GM19043 (cell line): ENCODE results near the gene NRDE2.
"Not testable (repeated sequence)": the region's sequence is repeated elsewhere in the genome, so short reads cannot be mapped to it uniquely, and the experiment has no call there.

Experiments
- ATAC-seq: cut with Tn5 transposase; IDR thresholded peaks from one replicate; pipeline ENCODE4 v1.9.1; 2021; ENCODE audit warnings: low read depth; ENCODE audit not compliant: unreplicated experiment

The NRDE2 gene

DNA sequence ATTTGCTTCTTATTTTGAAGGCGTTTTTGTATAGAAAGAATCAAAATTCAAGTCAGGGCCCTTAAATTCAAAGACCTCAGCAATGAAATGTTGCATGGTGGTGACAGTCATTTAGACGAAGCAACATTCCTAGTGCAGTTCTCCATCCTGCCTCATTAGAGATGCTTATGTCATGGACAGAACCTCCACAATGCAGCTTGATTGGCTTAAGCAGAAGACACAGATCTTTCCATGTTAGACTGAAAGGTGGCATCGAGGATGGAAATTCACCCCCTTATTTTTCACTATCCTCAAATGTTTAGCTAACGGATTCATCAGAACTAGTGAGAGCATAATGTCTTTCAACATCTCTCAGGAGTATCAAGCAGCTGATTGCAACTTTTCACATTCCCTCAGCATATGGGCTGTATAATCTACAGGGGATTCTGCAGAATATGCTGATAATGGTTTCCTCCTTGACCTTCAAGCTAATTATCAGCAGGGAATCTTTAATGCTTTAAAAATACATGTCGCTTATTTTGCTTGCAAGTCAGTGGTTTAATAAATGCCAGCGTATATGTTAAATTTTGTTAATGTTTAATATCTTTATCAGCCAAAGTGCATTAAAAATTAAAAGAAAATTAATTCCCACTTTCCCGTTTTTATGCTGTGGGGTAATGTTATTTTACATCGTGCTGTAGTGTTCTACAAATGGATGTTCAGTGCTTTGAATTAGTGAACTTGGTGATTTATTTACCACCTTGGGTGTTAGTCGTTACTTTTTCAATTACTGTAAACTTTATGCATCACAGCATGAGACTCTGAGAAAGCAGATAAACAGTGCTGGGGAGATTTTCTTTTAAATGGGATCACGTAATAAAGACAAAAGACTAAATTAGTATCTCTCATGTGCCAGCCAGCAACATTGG is 12.8 kb upstream of the NRDE2 start:
- no peak for ATAC-seq

DNA sequence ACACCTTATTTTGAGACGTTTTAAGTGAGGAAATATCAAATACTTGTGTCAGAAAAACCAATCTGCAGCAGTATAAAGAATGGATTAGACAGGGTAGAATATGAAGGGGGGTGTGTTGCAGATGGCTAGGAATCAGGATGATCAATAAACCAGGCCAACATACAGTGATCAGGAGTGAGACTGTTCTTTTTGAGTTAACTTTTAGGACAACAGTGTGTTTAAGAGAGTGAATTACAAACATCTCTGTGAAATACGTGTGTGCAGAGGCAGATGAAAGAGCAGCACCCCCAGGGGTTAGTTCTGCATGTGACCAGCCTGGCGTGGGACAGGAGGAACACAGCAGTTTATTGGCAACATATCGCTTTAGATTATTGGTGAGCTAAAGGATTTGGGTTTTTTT is 10.6 kb upstream of the NRDE2 start:
- ATAC-seq, result no peak

DNA sequence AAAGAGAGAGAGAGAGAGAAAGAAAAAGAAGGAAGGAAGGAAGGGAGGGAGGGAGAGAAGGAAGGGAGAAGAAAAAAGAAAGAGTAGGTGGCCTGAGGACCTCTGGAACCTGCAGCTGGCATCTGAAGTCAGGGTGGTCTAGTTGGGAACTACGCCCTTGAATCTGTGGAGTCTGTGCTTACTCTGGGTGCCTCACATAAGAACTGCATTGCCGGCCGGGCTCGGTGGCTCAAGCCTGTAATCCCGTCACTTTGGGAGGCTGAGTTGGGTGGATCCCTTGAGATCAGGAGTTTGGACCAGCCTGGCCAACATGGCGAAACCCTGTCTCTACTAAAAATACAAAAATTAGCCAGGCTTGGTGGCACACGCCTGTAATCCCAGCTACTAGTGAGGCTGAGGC is 10.0 kb upstream of the NRDE2 start:
- ATAC-seq, result no peak

DNA sequence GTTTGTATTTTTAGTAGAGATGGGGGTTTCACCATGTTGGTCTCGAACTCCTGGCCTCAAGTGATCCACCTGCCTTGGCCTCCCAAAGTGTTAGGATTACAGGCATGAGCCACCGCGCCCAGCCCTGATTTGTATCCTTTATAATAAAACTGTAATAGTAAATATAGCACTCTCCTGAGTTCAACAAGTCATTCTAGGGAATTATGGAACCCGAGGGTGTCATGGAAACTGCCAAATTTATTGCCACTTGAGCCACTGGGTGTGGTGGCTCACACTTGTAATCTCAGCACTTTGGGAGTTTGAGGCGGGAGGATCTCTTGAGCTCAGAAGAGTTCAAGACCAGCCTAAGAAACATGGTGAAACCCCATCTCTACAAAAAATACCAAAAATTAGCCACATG is 9.5 kb upstream of the NRDE2 start:
- not testable (repeated sequence) for ATAC-seq

- ATAC-seq, result no peak
Observed at GRCh38 chr14:90336985-90337384, 5.2 kb upstream of the NRDE2 start.

- ATAC-seq, result no peak
Observed at GRCh38 chr14:90336401-90336800, 4.7 kb upstream of the NRDE2 start.

DNA sequence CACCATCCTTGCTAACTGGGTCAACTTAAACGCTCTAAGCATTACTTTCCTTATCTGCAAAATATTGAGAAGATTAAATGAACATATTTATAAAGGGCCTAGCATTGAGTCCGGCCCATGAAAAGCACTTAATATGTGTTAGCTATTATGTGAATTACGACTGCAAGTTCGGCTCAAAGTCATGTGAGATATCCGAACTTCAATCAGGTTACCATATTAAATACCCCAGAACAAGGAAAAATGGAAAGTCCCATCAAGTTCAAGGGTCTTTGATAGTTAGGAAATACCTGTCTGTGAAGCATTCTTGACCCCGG is 487 bp upstream of the NRDE2 start:
- ATAC-seq, result peak; percentile 8

DNA sequence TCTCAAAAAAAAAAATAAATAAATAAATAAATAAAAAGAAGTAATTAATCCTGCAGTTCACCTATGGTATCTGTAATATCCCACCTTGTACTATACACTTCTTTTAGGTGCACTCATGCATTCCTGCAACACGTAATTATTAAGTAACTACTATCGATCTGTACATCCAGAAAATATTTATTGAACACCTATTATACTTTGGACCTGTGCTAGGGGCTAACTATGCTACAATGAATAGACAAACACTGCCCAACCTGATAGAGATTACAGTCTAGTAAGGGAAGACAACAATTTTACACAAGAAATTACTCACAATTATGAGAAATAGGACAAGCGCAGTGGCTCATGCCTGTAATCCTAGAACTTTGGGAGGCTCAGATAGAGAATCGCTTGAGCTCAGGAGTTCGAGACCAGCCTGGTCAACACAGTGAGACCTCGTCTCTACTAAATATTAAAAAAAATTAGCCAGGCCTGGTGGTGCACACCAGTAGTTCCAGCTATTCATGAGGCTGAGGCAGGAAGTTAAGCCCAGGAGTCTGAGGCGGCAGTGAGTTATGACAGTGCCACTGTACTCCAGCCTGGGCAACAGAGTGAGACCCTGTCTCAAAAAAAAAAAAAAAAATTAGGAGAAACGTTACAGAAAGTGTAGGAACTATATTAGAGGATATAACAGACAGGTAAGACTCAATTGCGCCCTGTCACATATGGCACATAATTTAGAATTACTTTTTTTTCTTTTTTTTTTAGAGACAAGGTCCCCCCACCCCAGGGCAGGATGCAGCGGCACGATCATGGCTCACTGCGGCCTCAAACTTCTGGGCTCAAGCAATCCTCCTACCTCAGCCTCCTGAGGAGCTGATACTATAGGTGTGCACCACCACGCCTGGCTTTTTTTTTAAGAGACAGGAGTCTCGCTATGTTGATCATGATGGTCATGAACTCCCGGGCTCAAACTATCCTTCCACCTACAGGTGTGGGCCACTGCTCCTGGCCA is 1.2 kb downstream of the NRDE2 start:
- no peak for ATAC-seq

- no peak for ATAC-seq
Observed at GRCh38 chr14:90321891-90322290, 9.8 kb downstream of the NRDE2 start.

DNA sequence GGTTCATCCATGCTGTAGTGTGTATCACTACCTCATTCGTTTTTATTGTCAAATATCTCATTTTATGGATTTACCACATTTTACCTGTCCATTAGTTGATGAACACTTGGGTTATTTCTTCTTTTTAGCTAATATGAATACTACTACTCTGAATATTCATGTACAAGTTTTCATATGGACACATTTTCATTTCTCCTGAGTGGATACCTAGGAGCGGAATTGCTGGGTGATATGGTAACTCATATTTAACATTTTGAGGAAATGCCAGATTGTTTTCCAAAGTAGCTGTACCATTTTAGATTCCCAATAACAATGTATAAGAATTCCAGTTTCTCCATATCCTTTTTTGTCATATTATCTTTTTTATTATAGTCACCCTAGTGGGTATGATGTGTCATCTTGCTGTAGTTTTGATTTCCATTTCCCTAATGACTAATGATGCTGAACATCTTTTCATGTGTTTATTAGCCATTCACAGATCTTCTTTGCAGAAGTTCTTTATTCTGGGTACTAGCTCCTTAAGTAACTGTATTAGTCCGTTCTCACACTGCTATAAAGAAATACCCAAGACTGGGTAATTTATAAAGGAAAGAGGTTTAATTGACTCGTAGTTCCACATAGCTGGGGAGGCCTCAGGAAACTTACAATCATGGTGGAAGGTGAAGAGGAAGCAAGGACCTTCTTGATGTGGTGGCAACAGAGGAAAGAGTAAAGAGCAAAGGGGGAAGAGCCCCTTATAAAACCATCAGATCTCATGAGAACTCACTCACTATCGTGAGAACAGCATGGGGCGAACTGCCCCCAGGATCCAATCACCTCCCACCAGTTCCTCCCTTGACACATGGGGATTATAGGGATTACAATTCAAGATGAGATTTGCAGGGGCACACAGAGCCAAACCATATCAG is 11.9 kb downstream of the NRDE2 start:
- ATAC-seq, result no peak

DNA sequence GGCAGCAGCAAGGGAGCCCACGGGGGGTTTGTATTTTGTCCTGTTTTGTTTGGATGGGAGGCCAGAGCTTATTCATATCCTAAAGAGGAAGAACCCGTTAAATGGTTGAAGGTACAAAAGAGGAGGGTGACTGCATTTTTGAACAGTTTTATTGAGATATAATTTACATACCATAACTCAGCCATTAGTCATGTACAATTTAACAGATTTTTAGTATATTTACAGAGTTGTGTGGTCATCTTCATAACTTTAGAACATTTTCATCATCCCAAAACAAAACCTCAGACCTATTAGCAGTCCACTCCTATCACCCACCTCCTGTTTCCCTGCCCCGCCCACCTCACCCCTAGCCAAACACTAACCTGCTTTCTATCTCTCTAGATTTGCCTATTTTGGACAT is 12.6 kb downstream of the NRDE2 start:
- no peak for ATAC-seq

- no peak for ATAC-seq
Observed at GRCh38 chr14:90318016-90318415, 13.7 kb downstream of the NRDE2 start.

DNA sequence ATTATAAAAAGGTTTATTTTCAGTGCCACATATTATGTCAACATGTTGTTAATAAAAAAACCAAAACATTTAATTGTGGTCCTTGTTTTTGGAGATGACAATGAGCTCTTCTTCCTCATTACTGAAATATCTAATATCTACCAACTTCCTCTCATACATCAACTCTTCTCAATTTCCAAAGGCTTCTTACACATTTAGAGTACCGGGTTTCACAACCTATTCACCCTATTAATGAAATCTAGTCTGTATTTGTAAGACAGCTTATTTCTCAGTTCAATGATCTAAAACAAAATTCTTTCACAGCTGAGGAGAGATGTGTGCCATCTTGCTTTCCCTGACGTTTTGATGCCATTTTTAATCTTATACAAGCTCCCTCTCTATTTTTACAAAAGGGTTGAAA is 14.5 kb downstream of the NRDE2 start:
- ATAC-seq, result no peak

DNA sequence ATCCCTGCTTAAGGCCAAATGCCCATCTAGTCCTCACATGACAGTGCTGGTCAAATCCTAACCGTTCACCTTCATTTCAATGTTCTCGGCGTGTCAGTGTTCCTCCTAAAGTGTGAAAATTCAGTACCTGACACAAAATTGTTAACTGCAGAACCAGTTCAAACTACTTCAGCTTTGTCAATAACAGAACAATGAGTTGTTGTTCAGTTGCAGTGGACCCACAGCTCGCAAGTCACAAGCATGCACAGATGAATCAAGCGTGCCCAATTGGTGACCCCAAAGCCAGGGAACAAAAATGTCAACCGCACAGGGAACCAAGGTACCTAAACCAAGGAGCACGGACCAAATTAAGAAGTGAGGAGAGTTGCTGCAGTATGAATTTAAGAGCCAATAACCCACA is 23.2 kb downstream of the NRDE2 start:
- ATAC-seq, result no peak

GRCh38 chr14:90305176-90305601 is 26.6 kb downstream of the NRDE2 start:
- ATAC-seq, result no peak

DNA sequence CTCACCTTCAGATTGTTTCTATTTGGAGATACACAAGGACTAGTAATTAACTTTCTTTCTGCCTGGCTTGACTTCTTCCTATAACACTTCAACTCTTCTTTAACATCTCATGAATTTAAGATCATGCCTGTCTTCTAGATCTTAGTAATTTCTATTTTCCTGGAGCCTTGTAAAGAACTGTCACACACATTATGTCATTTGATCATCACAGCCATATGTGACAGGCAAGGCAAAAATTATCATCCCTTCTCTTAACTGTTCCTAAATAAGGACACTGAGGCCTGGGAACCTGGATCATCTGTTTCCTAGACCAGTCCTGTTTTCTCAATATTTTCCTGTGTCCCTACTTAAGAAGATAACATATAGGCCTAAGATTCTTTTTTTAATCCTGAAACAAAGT is 27.2 kb downstream of the NRDE2 start:
- no peak for ATAC-seq

- ATAC-seq, result no peak
Observed at GRCh38 chr14:90303473-90303872, 28.3 kb downstream of the NRDE2 start.

DNA sequence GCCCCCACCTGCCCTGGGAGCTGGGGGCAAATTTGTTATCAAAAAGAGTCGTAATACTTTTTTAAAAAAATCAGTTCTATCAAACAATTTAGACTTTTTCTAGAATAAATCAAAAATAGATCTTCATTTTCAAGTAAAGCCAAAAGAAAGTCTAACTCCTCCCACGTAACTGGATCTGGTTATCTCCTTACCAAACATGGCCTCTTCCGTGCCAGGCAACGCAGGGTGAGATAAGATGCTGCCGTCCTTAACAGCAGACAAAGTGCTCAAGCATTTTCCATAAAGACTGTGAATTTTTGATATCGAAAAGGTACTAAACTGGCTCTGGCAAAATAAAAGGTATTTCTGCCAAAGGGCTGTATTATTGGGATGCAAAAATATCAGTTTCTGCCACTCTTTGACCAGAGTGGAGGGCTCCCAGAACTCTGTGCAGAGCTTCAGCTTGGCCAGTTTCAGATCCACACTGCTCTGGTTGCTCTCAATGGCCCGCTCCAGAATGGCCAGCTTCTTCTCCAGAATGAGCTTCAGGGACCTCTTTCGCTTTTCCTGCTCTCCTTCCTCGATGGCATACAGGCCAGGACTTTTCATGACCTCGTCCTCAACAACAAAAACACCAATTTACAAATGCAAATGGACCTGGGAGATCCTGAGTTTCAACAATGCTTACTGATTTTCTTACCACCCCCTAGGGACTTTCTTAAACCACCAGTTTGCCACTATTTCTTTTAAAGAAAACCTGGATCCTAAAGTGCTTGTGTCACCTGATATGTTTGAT is 29.0 kb downstream of the NRDE2 start:
- no peak for ATAC-seq

GRCh38 chr14:90301668-90302090 is 30.1 kb downstream of the NRDE2 start:
- ATAC-seq, result no peak

DNA sequence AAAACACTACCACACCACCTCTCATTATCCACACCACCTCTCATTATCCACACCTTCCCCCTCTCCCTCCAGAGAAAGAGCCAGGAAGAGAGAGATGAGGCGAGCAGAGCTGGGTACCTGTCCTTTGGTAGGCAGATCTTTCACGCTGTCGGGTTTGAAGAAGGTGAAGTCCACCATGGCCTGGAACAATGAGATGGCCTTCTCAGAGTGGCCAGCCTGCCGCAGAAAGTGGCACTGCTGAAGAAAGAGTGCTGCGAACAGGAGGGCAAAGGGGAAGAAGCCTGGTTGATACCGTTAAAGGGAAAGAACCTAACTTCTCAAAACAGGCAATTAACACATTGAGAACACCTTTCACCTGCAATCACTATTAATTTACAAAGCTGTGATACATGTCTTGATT is 30.6 kb downstream of the NRDE2 start:
- no peak for ATAC-seq
